Upper lobe of left lung (tissue), 6 donors: Measurements from ENCODE around the gene NATD1. TPM values are rescaled to one million over a fixed set of nuclear protein-coding genes. Genes with fewer than 3 reads are reported as not detected.
A peak's percentile ranks its signal among the peaks of the same experiment; 100 is the strongest.

Source experiments
- ATAC-seq, 2 donors: fragments of 200-7000 bp; cut with Tn5 transposase; one replicate each; pipeline ENCODE4 v1.9.1; 2022; ENCODE audit warnings: mild to moderate bottlenecking in 2 of 2, moderate library complexity in 2 of 2; ENCODE audit not compliant: low FRiP score in 2 of 2
- DNase-seq, 2 donors: peaks; one replicate each; pipeline ENCODE4 v3.0.0-alpha.2; 2019 to 2020
- H3K27ac ChIP-seq, 4 donors: fragments of 200-600 bp; sonication (generic); one replicate each; pipeline ENCODE4 v1.5.1; 2016 to 2019
- H3K27me3 ChIP-seq, 4 donors: fragments of 200-600 bp; sonication (generic); one replicate each; pipeline ENCODE4 v1.5.1; 2017 to 2019
- H3K36me3 ChIP-seq, 4 donors: fragments of 200-600 bp; sonication (generic); one replicate each; pipeline ENCODE4 v1.5.1; 2016 to 2019
- H3K4me1 ChIP-seq, 4 donors: fragments of 200-600 bp; sonication (generic); one replicate each; pipeline ENCODE4 v1.5.1; 2018 to 2019
- H3K4me3 ChIP-seq, 4 donors: fragments of 200-600 bp; sonication (generic); one replicate each; pipeline ENCODE4 v1.5.1; 2017 to 2019; ENCODE audit warnings: mild to moderate bottlenecking in 2 of 4, moderate library complexity in 1 of 4
- H3K9me3 ChIP-seq, 4 donors: fragments of 200-600 bp; sonication (generic); one replicate each; pipeline ENCODE4 v1.5.1; 2018 to 2019
- CTCF ChIP-seq, 6 experiments: fragments of 450-650 bp in 4 of 6; fragments of 200-600 bp in 2 of 6; sonication (generic) in 2 of 6; IDR thresholded peaks; one replicate each; pipeline ENCODE4 v1.5.1; 2016 to 2019; ENCODE audit warnings: antibody characterized with exemption in 6 of 6
- EP300 ChIP-seq, 4 donors: sonication (generic); formaldehyde crosslinking; IDR thresholded peaks; one replicate each; pipeline ENCODE4 v1.5.1; 2017; ENCODE audit warnings: antibody characterized with exemption in 4 of 4, control low read depth in 2 of 4
- POLR2A ChIP-seq, 4 donors: fragments of 450-650 bp; IDR thresholded peaks; one replicate each; pipeline ENCODE4 v1.5.1; 2016 to 2017; ENCODE audit warnings: antibody characterized with exemption in 4 of 4, mild to moderate bottlenecking in 2 of 4
- POLR2AphosphoS5 ChIP-seq, 2 donors: sonication (generic); formaldehyde crosslinking; IDR thresholded peaks; one replicate each; pipeline ENCODE4 v1.5.1; 2017; ENCODE audit warnings: antibody characterized with exemption in 2 of 2
- WGBS, 2 donors: methylation state at CpG; one replicate each; pipeline ENCODE4 v1.1.5; 2017 to 2018; 5-methylcytosine and 5-hydroxymethylcytosine counted together
- total RNA-seq, 6 donors: library from RNA; depleted of rRNA in 4 of 6; stranded (reverse); fragments of >200 nt in 4 of 6; gene quantifications; one replicate each; pipeline versions ENCODE4 v1.1.0 to v1.2.1, GENCODE V29; 2016 to 2021
- donor health status: DM: no; HTN: no; CAD: no; lungs with moderate emphysema.
- donor health status: DM: no; HTN: yes; CAD: no; lungs with severe emphysema.

Gene NATD1
- total RNA-seq, 6 donors from 2014 or later: 11.2 to 32.5 (median 16.1) TPM

- no peak for DNase-seq
Observed at GRCh38 chr17:21246698-21247097, 6.5 kb downstream of the NATD1 start.

GRCh38 chr17:21245639-21246084 is 7.5 kb downstream of the NATD1 start:
- 75 to 84% methylated on average over 7 to 9 of the region's 9 CpGs for WGBS, 2 donors
- ATAC-seq: no peak

More at GRCh38 chr17:21246698-21247097, 6.5 kb downstream of the NATD1 start:
- Histone ChIP-seq H3K36me3 (peaks cover 0 to 21% (median 11%) of the 10 kb centered on the region in 4 donors), H3K9me3 (no peaks in the 10 kb centered on the region), H3K4me1 (peaks cover 3 to 28% (median 13%) of the 10 kb centered on the region in 4 donors), H3K27me3 (no peaks in the 10 kb centered on the region), H3K4me3 (no peak overlapping the region), H3K27ac (no peak overlapping the region)
- WGBS, 2 donors: 95 to 96% methylated on average over 4 of the region's 4 CpGs
- no peak for ATAC-seq
- TF ChIP-seq POLR2AphosphoS5 (IDR thresholded peaks at IDR 0.05): no peak
- no peak for TF ChIP-seq CTCF (IDR thresholded peaks at IDR 0.05)
- TF ChIP-seq POLR2A (IDR thresholded peaks at IDR 0.05): no peak
- TF ChIP-seq EP300 (IDR thresholded peaks at IDR 0.05): no peak

GRCh38 chr17:21243516-21244303 is 9.5 kb downstream of the NATD1 start:
- Histone ChIP-seq H3K27ac (no peak overlapping the region), H3K4me3 (no peak overlapping the region), H3K36me3 (peaks cover 0 to 28% (median 15%) of the 10 kb centered on the region in 4 donors), H3K9me3 (no peaks in the 10 kb centered on the region), H3K4me1 (peaks cover 0 to under 1% (median 0%) of the 10 kb centered on the region in 4 donors), H3K27me3 (no peaks in the 10 kb centered on the region)
- DNase-seq (peak in 1 of 2 donors; percentile 68), ATAC-seq (no peak)
- 77 to 85% methylated on average over 11 to 21 of the region's 23 CpGs for WGBS, 2 donors
- TF ChIP-seq POLR2A (IDR thresholded peaks at IDR 0.05) (no peak), CTCF (IDR thresholded peaks at IDR 0.05) (no peak), POLR2AphosphoS5 (IDR thresholded peaks at IDR 0.05) (no peak), EP300 (IDR thresholded peaks at IDR 0.05) (no peak)

More at GRCh38 chr17:21245639-21246084, 7.5 kb downstream of the NATD1 start:
- DNase-seq: no peak
- H3K27ac ChIP-seq: no peak overlapping the region
- no peak overlapping the region for H3K4me3 ChIP-seq
- no peaks in the 10 kb centered on the region for H3K27me3 ChIP-seq
- no peaks in the 10 kb centered on the region for H3K9me3 ChIP-seq
- H3K4me1 ChIP-seq: peaks cover 0 to 17% (median 5%) of the 10 kb centered on the region in 4 donors
- peaks cover 0 to 28% (median 15%) of the 10 kb centered on the region in 4 donors for H3K36me3 ChIP-seq
- TF ChIP-seq CTCF (IDR thresholded peaks at IDR 0.05) (no peak), POLR2AphosphoS5 (IDR thresholded peaks at IDR 0.05) (no peak), POLR2A (IDR thresholded peaks at IDR 0.05) (no peak), EP300 (IDR thresholded peaks at IDR 0.05) (no peak)

- TF ChIP-seq CTCF (IDR thresholded peaks at IDR 0.05) (no peak), EP300 (IDR thresholded peaks at IDR 0.05) (no peak), POLR2AphosphoS5 (IDR thresholded peaks at IDR 0.05) (no peak), POLR2A (IDR thresholded peaks at IDR 0.05) (no peak)
- H3K4me1 ChIP-seq: no peaks in the 10 kb centered on the region
- no peak overlapping the region for H3K4me3 ChIP-seq
- WGBS, 2 donors: 91% methylated on average over 18 to 26 of the region's 26 CpGs
- H3K27me3 ChIP-seq: no peaks in the 10 kb centered on the region
- no peaks in the 10 kb centered on the region for H3K9me3 ChIP-seq
- peaks cover 0 to 28% (median 15%) of the 10 kb centered on the region in 4 donors for H3K36me3 ChIP-seq
- no peak overlapping the region for H3K27ac ChIP-seq
- DNase-seq: peak in 1 of 2 donors; percentile 73
- ATAC-seq: no peak
Observed at GRCh38 chr17:21242780-21243515, 10.3 kb downstream of the NATD1 start.
